Measurements from ENCODE around the gene OR52N4. TPM values are rescaled to one million over a fixed set of nuclear protein-coding genes. Genes with fewer than 3 reads are reported as not detected.

The OR52N4 gene
- total and polyA plus RNA-seq, 9 donors = 0.28 to 0.84 (median 0.52) TPM; not detected in 3

- H3K27me3 ChIP-seq = no peaks in the 10 kb centered on the region
- intact Hi-C loops (cut with DNase I) = no loop called here
- 59 to 69% (median 68%) methylated on average over 3 of the region's 3 CpGs for whole genome bisulfite sequencing, 3 donors
These were observed 37.1 kb downstream of the OR52N4 start, which contains the start of gene OR52N1 for GRCh38 chr11:5791165-5791564. OR52N1 (minus strand) TSS chr11:5791265; CDS start chr11:5788816, 2,449 bp downstream.

GRCh38 chr11:5796541-5796940 is 42.5 kb downstream of the OR52N4 start:
- no peak for TF ChIP-seq EP300 (IDR thresholded peaks at IDR 0.05)
- TF ChIP-seq POLR2A (IDR thresholded peaks at IDR 0.05) = no peak
- TF ChIP-seq, protein P1, sequence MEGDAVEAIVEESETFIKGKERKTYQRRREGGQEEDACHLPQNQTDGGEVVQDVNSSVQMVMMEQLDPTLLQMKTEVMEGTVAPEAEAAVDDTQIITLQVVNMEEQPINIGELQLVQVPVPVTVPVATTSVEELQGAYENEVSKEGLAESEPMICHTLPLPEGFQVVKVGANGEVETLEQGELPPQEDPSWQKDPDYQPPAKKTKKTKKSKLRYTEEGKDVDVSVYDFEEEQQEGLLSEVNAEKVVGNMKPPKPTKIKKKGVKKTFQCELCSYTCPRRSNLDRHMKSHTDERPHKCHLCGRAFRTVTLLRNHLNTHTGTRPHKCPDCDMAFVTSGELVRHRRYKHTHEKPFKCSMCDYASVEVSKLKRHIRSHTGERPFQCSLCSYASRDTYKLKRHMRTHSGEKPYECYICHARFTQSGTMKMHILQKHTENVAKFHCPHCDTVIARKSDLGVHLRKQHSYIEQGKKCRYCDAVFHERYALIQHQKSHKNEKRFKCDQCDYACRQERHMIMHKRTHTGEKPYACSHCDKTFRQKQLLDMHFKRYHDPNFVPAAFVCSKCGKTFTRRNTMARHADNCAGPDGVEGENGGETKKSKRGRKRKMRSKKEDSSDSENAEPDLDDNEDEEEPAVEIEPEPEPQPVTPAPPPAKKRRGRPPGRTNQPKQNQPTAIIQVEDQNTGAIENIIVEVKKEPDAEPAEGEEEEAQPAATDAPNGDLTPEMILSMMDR (IDR thresholded peaks at IDR 0.05) = no peak
- Histone ChIP-seq H3K27ac (no peak overlapping the region), H3K27me3 (no peaks in the 10 kb centered on the region), H3K36me3 (no peaks in the 10 kb centered on the region), H3K4me3 (no peak overlapping the region), H3K9me3 (no peaks in the 10 kb centered on the region), H3K4me1 (ENCODE audit: insufficient read depth) (no peaks in the 10 kb centered on the region)
- no peak for DNase-seq
- 76 to 81% (median 78%) methylated on average over 6 of the region's 6 CpGs for WGBS, 3 donors
- intact Hi-C loops (cut with DNase I) = no loop called here

More at GRCh38 chr11:5791165-5791564, 37.1 kb downstream of the OR52N4 start, which contains the start of gene OR52N1:
- TF ChIP-seq POLR2A (IDR thresholded peaks at IDR 0.05) (no peak), EP300 (IDR thresholded peaks at IDR 0.05) (no peak)
- TF ChIP-seq, protein P1 (IDR thresholded peaks at IDR 0.05) = no peak
- no peak for DNase-seq
- Histone ChIP-seq H3K9me3 (no peaks in the 10 kb centered on the region), H3K36me3 (no peaks in the 10 kb centered on the region), H3K4me1 (ENCODE audit: insufficient read depth) (no peaks in the 10 kb centered on the region), H3K4me3 (no peak within 1 kb of the TSS), H3K27ac (no peak within 1 kb of the TSS)

DNA sequence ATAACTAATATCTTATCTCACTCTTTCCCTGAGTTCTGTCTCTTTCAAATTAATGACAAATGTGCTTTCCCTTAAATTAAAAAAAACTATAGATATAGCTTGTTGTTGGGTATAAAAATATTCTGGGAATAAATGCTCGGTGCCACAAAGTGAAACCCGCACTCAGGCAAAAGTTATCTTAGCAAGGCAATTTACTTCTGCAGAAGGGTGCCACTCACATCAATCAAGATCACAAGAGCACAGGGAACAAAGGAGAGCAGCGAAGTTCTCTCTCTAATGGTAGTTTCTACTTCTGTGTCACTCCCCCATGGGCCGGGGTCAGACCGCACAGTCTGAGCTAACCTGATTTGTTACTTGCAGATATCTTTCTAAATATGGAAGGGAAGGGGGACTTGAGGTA is 49.9 kb downstream of the OR52N4 start:
- intact Hi-C loops (cut with DNase I) = loop anchor here in 2 of 4 donors (10.0 kb wide), 2 partner anchors 339 to 599 kb away; partner anchors contain the start of gene OR51V1 (in 1 of the 2)

More for the DNA sequence above, 49.9 kb downstream of the OR52N4 start:
- Histone ChIP-seq H3K36me3 (no peaks in the 10 kb centered on the region), H3K27ac (no peak overlapping the region), H3K9me3 (no peaks in the 10 kb centered on the region), H3K4me3 (no peak overlapping the region), H3K4me1 (ENCODE audit: insufficient read depth) (no peaks in the 10 kb centered on the region), H3K27me3 (no peaks in the 10 kb centered on the region)
- TF ChIP-seq, protein P1 (IDR thresholded peaks at IDR 0.05) = no peak
- TF ChIP-seq POLR2A (IDR thresholded peaks at IDR 0.05) (no peak), EP300 (IDR thresholded peaks at IDR 0.05) (no peak)
- 77 to 85% (median 82%) methylated on average over 5 of the region's 5 CpGs for WGBS, 3 donors
- DNase-seq = no peak

Other genes with a start within 250 kb of the OR52N4 start
- gene UBQLN3, start 244.3 kb upstream of the OR52N4 start, total RNA-seq = 10 to 100 TPM in 1 of 7 donors, 1 to 10 TPM in 3, under 1 TPM in 3; 0.30 to 10.6 (median 1.0) TPM
- gene UBQLN3, start 244.3 kb upstream of the OR52N4 start, polyA plus RNA-seq = not detected
- 1 to 10 TPM in 6 of 7 donors, under 1 TPM in 1; 0.50 to 3.0 (median 1.3) TPM for gene UBQLNL, start 237.5 kb upstream of the OR52N4 start, total RNA-seq
- under 1 TPM; 0.73 to 0.87 TPM for gene UBQLNL, start 237.5 kb upstream of the OR52N4 start, polyA plus RNA-seq
- 1 to 10 TPM in 3 of 7 donors, under 1 TPM in 4; 0.26 to 3.6 (median 0.89) TPM for gene OR52H1, start 205.7 kb upstream of the OR52N4 start, total RNA-seq
- under 1 TPM in 1 of 2 donors, not detected in 1; 0.07 TPM for gene OR52H1, start 205.7 kb upstream of the OR52N4 start, polyA plus RNA-seq
- not detected for gene OR52B6, start 173.4 kb upstream of the OR52N4 start, total RNA-seq
- gene OR52B6, start 173.4 kb upstream of the OR52N4 start, polyA plus RNA-seq = not detected
- gene TRIM6, start 157.6 kb upstream of the OR52N4 start, total RNA-seq = 1 to 10 TPM; 2.3 to 6.3 (median 4.2) TPM
- 1 to 10 TPM; 2.6 to 6.1 TPM for gene TRIM6, start 157.6 kb upstream of the OR52N4 start, polyA plus RNA-seq
- gene TRIM34, start 129.2 kb upstream of the OR52N4 start, total RNA-seq = 1 to 10 TPM; 4.7 to 8.8 (median 6.1) TPM
- gene TRIM34, start 129.2 kb upstream of the OR52N4 start, polyA plus RNA-seq = 10 to 100 TPM in 1 of 2 donors, 1 to 10 TPM in 1; 7.2 to 16.6 TPM
- 10 to 100 TPM; 16.8 to 35.8 (median 24.9) TPM for gene TRIM5, start 69.2 kb upstream of the OR52N4 start, total RNA-seq
- gene TRIM5, start 69.2 kb upstream of the OR52N4 start, polyA plus RNA-seq = 10 to 100 TPM; 11.8 to 23.8 TPM
- 10 to 100 TPM; 31.0 to 77.4 (median 68.5) TPM for gene TRIM22, start 64.5 kb upstream of the OR52N4 start, total RNA-seq
- gene TRIM22, start 64.5 kb upstream of the OR52N4 start, polyA plus RNA-seq = 10 to 100 TPM; 40.7 to 84.4 TPM
- under 1 TPM in 6 of 7 donors, not detected in 1; 0.17 to 0.43 (median 0.24) TPM for gene OR56B1, start 17.8 kb upstream of the OR52N4 start, total RNA-seq
- not detected for gene OR56B1, start 17.8 kb upstream of the OR52N4 start, polyA plus RNA-seq
- gene OR52N5, start 29.1 kb downstream of the OR52N4 start, total RNA-seq = under 1 TPM in 1 of 7 donors, not detected in 6; 0.11 TPM
- not detected for gene OR52N5, start 29.1 kb downstream of the OR52N4 start, polyA plus RNA-seq
- gene OR52N1, start 37.0 kb downstream of the OR52N4 start, total RNA-seq = under 1 TPM in 1 of 7 donors, not detected in 6; 0.23 TPM
- not detected for gene OR52N1, start 37.0 kb downstream of the OR52N4 start, polyA plus RNA-seq
- gene OR52N2, start 54.7 kb downstream of the OR52N4 start, total RNA-seq = not detected
- gene OR52N2, start 54.7 kb downstream of the OR52N4 start, polyA plus RNA-seq = not detected
- gene OR52E6, start 87.7 kb downstream of the OR52N4 start, total RNA-seq = not detected
- not detected for gene OR52E6, start 87.7 kb downstream of the OR52N4 start, polyA plus RNA-seq
- not detected for gene OR52E8, start 103.4 kb downstream of the OR52N4 start, total RNA-seq
- gene OR52E8, start 103.4 kb downstream of the OR52N4 start, polyA plus RNA-seq = not detected
- gene OR52E4, start 126.4 kb downstream of the OR52N4 start, total RNA-seq = not detected
- gene OR52E4, start 126.4 kb downstream of the OR52N4 start, polyA plus RNA-seq = not detected
- not detected for gene OR52E5, start 139.0 kb downstream of the OR52N4 start, total RNA-seq
- not detected for gene OR52E5, start 139.0 kb downstream of the OR52N4 start, polyA plus RNA-seq
- not detected for gene OR56A3, start 188.0 kb downstream of the OR52N4 start, total RNA-seq
- gene OR56A3, start 188.0 kb downstream of the OR52N4 start, polyA plus RNA-seq = not detected
- not detected for gene OR56A5, start 214.3 kb downstream of the OR52N4 start, total RNA-seq
- gene OR56A5, start 214.3 kb downstream of the OR52N4 start, polyA plus RNA-seq = not detected
- not detected for gene OR52L1, start 232.7 kb downstream of the OR52N4 start, total RNA-seq
- not detected for gene OR52L1, start 232.7 kb downstream of the OR52N4 start, polyA plus RNA-seq

Data from ovary (tissue), 9 donors.